Measurements from ENCODE around the gene DTNBP1. TPM values are rescaled to one million over a fixed set of nuclear protein-coding genes. Genes with fewer than 3 reads are reported as not detected.

The DTNBP1 gene
- total and polyA plus RNA-seq, 5 experiments from 2014 or later: 23.1 to 41.5 (median 32.5) TPM

- no peaks in the 10 kb centered on the region for H3K27me3 Mint-ChIP-seq
- DNase-seq: no peak
- no peak overlapping the region for H3K4me3 Mint-ChIP-seq
- peaks cover 15 to 36% (median 21%) of the 10 kb centered on the region in 4 donors for H3K4me1 Mint-ChIP-seq
- peaks cover 5 to 32% (median 30%) of the 10 kb centered on the region in 3 donors for H3K36me3 Mint-ChIP-seq
- ATAC-seq: no peak
- peak overlapping the region in 1 of 10 donors; percentile 77 for H3K27ac Mint-ChIP-seq
- H3K9me3 Mint-ChIP-seq: peaks cover 0 to 3% (median 0%) of the 10 kb centered on the region in 9 donors
- POLR2A ChIA-PET: no interaction called here
Observed at GRCh38 chr6:15577106-15577505, 85.7 kb downstream of the DTNBP1 start.

- Mint-ChIP-seq H3K9me3 (peaks cover 0 to 3% (median 0%) of the 10 kb centered on the region in 9 donors), H3K27ac (peak overlapping the region in 2 of 10 donors; percentile 48 to 55)
- no peak for DNase-seq
Observed at GRCh38 chr6:15575357-15576033, 87.3 kb downstream of the DTNBP1 start.

GRCh38 chr6:15574486-15574885 is 88.3 kb downstream of the DTNBP1 start:
- POLR2A ChIA-PET: no interaction called here
- ATAC-seq (no peak), DNase-seq (no peak)
- H3K4me1 Mint-ChIP-seq: peaks cover 19 to 41% (median 25%) of the 10 kb centered on the region in 4 donors
- H3K9me3 Mint-ChIP-seq: peaks cover 0 to 3% (median 0%) of the 10 kb centered on the region in 9 donors
- peaks cover 5 to 34% (median 30%) of the 10 kb centered on the region in 3 donors for H3K36me3 Mint-ChIP-seq
- H3K4me3 Mint-ChIP-seq: no peak overlapping the region
- H3K27me3 Mint-ChIP-seq: no peaks in the 10 kb centered on the region
- no peak overlapping the region for H3K27ac Mint-ChIP-seq

More at GRCh38 chr6:15575357-15576033, 87.3 kb downstream of the DTNBP1 start:
- H3K36me3 Mint-ChIP-seq: peaks cover 5 to 32% (median 30%) of the 10 kb centered on the region in 3 donors
- H3K4me3 Mint-ChIP-seq: no peak overlapping the region
- ATAC-seq: no peak
- H3K4me1 Mint-ChIP-seq: peaks cover 15 to 36% (median 19%) of the 10 kb centered on the region in 4 donors
- H3K27me3 Mint-ChIP-seq: no peaks in the 10 kb centered on the region
- POLR2A ChIA-PET: interaction anchor here (0.5 kb wide), 1 partner anchor 26 kb away, joined by 5 read pairs; no protein-coding TSS in a partner anchor

- DNase-seq (no peak), ATAC-seq (no peak)
- POLR2A ChIA-PET: no interaction called here
- Mint-ChIP-seq H3K27ac (peak overlapping the region in 1 of 10 donors; percentile 10), H3K4me3 (no peak overlapping the region), H3K27me3 (no peaks in the 10 kb centered on the region), H3K9me3 (peaks cover 0 to under 1% (median 0%) of the 10 kb centered on the region in 9 donors), H3K36me3 (peaks cover 5 to 32% (median 27%) of the 10 kb centered on the region in 3 donors), H3K4me1 (peaks cover 21 to 42% (median 28%) of the 10 kb centered on the region in 4 donors)
Observed at GRCh38 chr6:15574023-15574422, 88.8 kb downstream of the DTNBP1 start.

GRCh38 chr6:15573384-15573783 is 89.4 kb downstream of the DTNBP1 start:
- Mint-ChIP-seq H3K27me3 (no peaks in the 10 kb centered on the region), H3K36me3 (peaks cover 5 to 31% (median 27%) of the 10 kb centered on the region in 3 donors), H3K9me3 (no peaks in the 10 kb centered on the region), H3K4me1 (peaks cover 21 to 41% (median 28%) of the 10 kb centered on the region in 4 donors), H3K27ac (no peak overlapping the region), H3K4me3 (no peak overlapping the region)
- no peak for ATAC-seq
- no peak for DNase-seq
- POLR2A ChIA-PET: no interaction called here

- Mint-ChIP-seq H3K27me3 (no peaks in the 10 kb centered on the region), H3K4me3 (no peak overlapping the region), H3K36me3 (peaks cover 5 to 26% (median 18%) of the 10 kb centered on the region in 3 donors), H3K27ac (peak overlapping the region in 2 of 10 donors; percentile 19 to 49), H3K9me3 (no peaks in the 10 kb centered on the region), H3K4me1 (peaks cover 19 to 39% (median 23%) of the 10 kb centered on the region in 4 donors)
- DNase-seq (no peak), ATAC-seq (no peak)
- POLR2A ChIA-PET: no interaction called here
Observed at GRCh38 chr6:15572296-15573016, 90.4 kb downstream of the DTNBP1 start.

- Mint-ChIP-seq H3K36me3 (peaks cover 0 to 23% (median 14%) of the 10 kb centered on the region in 3 donors), H3K27me3 (no peaks in the 10 kb centered on the region), H3K4me3 (no peak overlapping the region), H3K9me3 (no peaks in the 10 kb centered on the region), H3K4me1 (peaks cover 10 to 28% (median 13%) of the 10 kb centered on the region in 4 donors), H3K27ac (peak overlapping the region in 1 of 10 donors; percentile 12)
- no peak for DNase-seq
- no peak for ATAC-seq
- POLR2A ChIA-PET: no interaction called here
Observed at GRCh38 chr6:15570171-15570570, 92.7 kb downstream of the DTNBP1 start.

- Mint-ChIP-seq H3K36me3 (peaks cover 0 to 23% (median 10%) of the 10 kb centered on the region in 3 donors), H3K27ac (peak overlapping the region in 2 of 10 donors; percentile 9 to 12), H3K4me1 (peaks cover 10 to 27% (median 13%) of the 10 kb centered on the region in 4 donors), H3K4me3 (no peak overlapping the region), H3K27me3 (no peaks in the 10 kb centered on the region), H3K9me3 (no peaks in the 10 kb centered on the region)
- ATAC-seq: no peak
- no peak for DNase-seq
- POLR2A ChIA-PET: no interaction called here
Observed at GRCh38 chr6:15569035-15569995, 93.5 kb downstream of the DTNBP1 start.

GRCh38 chr6:15562977-15563376 is 99.9 kb downstream of the DTNBP1 start:
- DNase-seq (no peak), ATAC-seq (no peak)
- peaks cover 4 to 18% (median 16%) of the 10 kb centered on the region in 4 donors for H3K4me1 Mint-ChIP-seq
- no peaks in the 10 kb centered on the region for H3K27me3 Mint-ChIP-seq
- H3K9me3 Mint-ChIP-seq: no peaks in the 10 kb centered on the region
- H3K27ac Mint-ChIP-seq: peak overlapping the region in 1 of 10 donors; percentile 14
- POLR2A ChIA-PET: no interaction called here
- no peak overlapping the region for H3K4me3 Mint-ChIP-seq
- peaks cover 0 to 4% (median 3%) of the 10 kb centered on the region in 3 donors for H3K36me3 Mint-ChIP-seq

- ATAC-seq: no peak
- no peak for DNase-seq
- Mint-ChIP-seq H3K4me3 (no peak overlapping the region), H3K36me3 (peaks cover 0 to 4% (median 3%) of the 10 kb centered on the region in 3 donors), H3K9me3 (no peaks in the 10 kb centered on the region), H3K27me3 (no peaks in the 10 kb centered on the region), H3K4me1 (peaks cover 6 to 19% (median 17%) of the 10 kb centered on the region in 4 donors), H3K27ac (no peak overlapping the region)
- POLR2A ChIA-PET: no interaction called here
Observed at GRCh38 chr6:15561447-15562199, 101.2 kb downstream of the DTNBP1 start.

GRCh38 chr6:15560713-15561112 is 102.1 kb downstream of the DTNBP1 start:
- Mint-ChIP-seq H3K9me3 (no peaks in the 10 kb centered on the region), H3K27ac (no peak overlapping the region)
- POLR2A ChIA-PET: no interaction called here

More at GRCh38 chr6:15560713-15561112, 102.1 kb downstream of the DTNBP1 start:
- ATAC-seq: no peak
- no peak for DNase-seq
- Mint-ChIP-seq H3K4me1 (peaks cover 5 to 23% (median 17%) of the 10 kb centered on the region in 4 donors), H3K27me3 (no peaks in the 10 kb centered on the region), H3K4me3 (no peak overlapping the region), H3K36me3 (peaks cover 0 to 4% (median 3%) of the 10 kb centered on the region in 3 donors)
